Amygdala (tissue), 56 donors: ENCODE data around the gene PRR36.
"Not testable (repeated sequence)": the region's sequence is repeated elsewhere in the genome, so short reads cannot be mapped to it uniquely, and the experiment has no call there.

Experiments used
- DNase-seq, 56 donors: peaks; one replicate each; lab custom pipeline; 2025; lab: John Stamatoyannopoulos, UW

Gene PRR36

DNA sequence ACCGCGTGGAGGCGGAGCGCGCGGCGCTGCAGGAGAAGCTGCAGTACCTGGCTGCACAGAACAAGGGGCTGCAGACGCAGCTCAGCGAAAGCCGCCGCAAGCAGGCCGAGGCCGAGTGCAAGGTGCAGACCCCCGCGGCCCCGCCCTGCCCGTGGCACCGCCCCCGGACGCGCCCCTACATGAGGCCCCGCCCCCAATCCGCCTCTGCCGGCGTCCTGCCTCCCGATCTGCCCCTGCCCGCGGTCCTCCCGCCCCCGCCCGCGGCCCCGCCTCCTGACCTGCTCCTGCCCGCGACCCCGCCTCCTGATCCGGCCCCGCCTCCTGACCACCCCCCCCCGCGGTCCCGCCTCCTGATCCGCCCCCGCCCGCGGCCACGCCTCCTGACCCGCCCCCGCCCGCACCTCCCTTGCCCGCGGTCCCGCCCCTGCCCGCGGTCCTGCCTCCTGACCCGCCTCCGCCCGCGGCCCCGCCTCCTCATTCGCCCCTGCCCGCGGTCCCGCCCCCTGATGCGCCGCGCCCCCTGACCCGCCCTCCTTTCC, 11.7 kb downstream of the PRR36 start:
- peak in 23 of 56 donors; percentile 14 to 84 (median 28) for DNase-seq

- DNase-seq: no peak
These were observed 12.4 kb downstream of the PRR36 start for GRCh38 chr19:7861619-7862412.

GRCh38 chr19:7860714-7861618, 13.2 kb downstream of the PRR36 start:
- peak in 37 of 56 donors; percentile 11 to 72 (median 42) for DNase-seq

- no peak for DNase-seq
These were observed 14.1 kb downstream of the PRR36 start for GRCh38 chr19:7859831-7860713.

GRCh38 chr19:7859087-7859486, 15.1 kb downstream of the PRR36 start:
- not testable (repeated sequence) for DNase-seq

DNA sequence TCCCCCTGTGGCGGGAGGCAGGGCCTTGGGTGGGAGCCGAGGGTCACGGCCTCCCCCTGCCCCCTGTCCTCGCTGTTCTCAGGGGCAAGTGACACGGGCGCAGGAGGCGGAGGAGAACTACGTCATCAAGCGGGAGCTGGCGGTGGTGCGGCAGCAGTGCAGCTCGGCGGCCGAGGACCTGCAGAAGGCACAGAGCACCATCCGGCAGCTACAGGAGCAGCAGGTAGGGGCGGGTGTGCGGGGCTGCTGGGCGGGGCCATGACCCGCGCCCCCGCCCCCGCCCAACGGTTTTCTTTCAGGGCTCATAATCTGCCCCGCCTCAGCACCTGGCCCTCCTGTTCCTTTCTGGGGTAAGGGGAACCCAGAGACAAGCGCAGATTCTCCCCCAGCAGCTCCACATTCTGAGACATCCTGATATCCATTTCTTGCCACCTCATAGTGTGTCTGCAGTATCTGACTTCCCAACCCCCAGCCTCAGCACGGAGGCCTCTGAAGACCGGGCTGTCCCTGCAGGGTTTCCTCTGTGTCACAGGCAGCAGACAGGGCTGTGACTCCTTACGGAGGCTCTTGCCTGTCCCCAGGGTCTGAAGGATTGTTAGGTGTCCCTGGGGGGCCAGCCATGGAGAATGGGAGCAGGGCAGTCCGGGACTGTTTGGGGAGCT, 15.9 kb downstream of the PRR36 start:
- DNase-seq: no peak

DNA sequence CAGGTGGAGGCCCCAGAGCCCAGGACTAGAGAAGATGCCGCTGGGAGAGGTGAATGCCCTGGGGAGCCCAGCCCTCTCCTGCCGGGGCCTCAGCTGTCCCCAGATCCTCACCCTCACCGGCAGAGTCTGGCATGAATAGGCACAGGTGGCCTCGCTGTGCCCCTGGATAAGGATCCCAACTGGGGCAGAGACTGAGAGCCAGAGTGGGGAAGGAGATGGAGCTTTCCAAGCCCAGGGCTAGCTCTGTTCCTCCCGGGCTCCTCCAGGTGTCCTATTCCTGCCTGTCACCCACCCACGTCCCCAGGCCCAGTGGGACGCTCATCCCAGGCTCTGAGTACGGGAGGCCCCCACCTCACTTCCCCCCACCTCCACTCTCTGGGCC, 16.5 kb downstream of the PRR36 start:
- no peak for DNase-seq

DNA sequence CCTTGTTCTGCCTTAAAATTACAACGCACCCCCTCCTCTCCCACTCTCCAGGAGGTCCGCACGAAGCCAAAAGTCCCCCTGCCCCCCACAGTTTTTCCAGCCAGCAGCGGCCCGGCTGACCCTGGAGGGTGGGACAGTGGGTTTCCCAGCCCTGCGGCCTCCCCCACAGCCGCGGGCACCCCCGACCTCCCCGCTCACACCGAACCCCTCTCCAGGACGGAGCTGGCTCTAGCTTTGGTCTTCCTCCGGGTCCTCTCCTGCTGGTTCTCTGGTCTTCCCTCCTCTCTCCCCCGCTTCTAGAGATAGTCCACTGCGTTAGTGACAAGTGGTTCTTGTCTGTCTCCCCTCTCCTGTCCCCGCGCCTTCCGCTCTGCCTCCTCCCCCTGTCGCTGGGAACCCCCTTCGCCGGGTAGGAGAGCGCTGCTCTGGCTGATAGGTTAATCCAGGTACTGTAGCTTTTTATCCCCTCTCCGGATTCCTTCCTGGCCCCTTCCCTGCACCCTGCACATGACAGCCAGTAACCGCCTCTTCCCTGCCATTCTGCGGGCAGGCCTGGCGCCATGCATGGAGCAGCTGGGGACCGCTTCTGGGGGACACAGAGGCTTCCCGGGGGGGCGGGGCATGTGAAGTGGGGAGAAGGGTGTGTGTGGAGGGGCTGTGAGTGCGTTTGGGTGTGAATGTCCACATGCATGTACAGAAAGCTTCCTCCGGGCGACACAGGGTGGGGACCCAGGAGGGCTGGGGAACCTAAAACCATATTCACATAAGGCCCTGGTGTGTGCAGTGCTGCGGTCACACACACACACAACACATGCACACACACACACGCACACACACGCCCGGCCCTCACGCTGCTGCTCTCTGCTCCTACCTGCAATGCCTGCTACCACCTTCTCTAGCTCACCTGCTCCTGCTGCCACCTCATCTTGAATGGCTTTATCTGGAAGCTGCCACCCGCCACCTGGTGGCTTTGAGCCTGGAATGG, 17.2 kb downstream of the PRR36 start:
- no peak for DNase-seq

DNA sequence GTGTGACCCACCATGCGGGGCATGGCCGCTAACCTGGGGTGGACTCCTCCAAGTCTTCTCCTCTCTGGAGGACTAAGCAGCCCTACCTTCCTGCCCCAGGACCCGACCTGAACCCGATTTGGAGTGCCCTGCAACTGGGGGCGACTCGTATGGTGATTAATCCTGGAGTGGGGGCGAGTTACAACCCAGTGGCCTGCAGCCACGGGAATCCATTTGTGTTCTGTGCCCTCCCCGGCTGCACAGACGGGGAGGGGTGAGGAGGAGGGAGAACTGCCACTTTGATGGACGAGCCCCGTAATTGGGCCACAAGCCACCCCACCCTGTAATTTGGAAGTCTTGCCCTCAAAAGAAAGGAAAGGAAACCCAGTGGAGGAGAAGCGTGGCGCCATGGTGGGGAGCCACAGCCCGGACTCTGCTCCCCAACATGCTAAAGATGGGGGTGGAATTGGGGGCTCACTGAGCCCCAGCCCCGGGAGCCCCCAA, 18.0 kb downstream of the PRR36 start:
- DNase-seq: no peak

DNA sequence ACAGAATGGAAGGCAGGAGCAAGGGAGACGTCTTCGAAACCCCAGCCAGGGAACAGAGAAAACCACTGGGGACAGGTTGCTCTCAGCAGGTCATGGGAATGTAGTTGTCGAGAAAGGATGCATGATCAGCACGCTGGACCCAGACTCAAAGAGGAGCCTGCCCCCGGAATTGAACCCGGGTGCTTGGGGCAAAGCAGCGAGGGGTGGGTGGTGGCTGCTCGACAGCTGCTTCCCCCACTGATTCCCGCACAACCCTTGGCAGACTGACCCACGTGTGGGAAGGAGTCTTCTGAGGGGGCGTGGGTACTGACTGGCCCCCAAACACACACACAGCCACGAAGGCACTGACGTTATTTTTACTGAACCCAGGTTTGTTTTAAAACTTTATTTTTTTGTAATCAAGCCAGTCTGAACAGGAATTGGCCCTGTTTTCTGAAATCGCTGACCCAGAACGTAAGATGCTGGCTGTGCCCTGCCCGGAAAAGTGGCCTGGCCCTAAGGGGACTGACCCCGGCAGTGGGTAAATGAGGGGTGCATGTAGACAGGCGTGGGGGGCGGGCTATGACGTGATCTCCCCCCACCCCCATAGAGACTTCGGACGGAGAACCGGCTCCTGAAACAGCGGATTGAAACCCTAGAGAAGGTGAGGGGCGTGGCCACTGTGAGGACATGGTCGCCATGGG, 18.6 kb downstream of the PRR36 start:
- DNase-seq: no peak

DNA sequence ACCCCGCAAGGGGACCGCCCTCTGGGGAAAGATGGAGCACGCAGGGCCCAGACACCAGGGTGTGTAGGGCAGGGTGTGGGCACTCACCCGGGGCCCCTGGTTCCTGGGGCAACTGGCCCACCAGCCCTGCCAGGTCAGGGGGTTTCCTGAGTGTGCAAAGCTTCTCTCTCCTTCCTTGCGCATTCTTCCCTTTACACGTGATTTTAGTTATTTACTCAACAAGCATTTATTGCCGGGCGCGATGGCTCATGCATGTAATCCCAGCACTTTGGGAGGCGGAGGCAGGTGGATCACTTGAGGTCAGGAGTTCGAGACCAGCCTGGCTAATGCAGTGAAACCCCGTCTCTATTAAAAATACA, 20.4 kb downstream of the PRR36 start:
- no peak for DNase-seq

GRCh38 chr19:7852851-7853769, 21.1 kb downstream of the PRR36 start:
- DNase-seq: peak in 40 of 56 donors; percentile 18 to 84 (median 55)

DNA sequence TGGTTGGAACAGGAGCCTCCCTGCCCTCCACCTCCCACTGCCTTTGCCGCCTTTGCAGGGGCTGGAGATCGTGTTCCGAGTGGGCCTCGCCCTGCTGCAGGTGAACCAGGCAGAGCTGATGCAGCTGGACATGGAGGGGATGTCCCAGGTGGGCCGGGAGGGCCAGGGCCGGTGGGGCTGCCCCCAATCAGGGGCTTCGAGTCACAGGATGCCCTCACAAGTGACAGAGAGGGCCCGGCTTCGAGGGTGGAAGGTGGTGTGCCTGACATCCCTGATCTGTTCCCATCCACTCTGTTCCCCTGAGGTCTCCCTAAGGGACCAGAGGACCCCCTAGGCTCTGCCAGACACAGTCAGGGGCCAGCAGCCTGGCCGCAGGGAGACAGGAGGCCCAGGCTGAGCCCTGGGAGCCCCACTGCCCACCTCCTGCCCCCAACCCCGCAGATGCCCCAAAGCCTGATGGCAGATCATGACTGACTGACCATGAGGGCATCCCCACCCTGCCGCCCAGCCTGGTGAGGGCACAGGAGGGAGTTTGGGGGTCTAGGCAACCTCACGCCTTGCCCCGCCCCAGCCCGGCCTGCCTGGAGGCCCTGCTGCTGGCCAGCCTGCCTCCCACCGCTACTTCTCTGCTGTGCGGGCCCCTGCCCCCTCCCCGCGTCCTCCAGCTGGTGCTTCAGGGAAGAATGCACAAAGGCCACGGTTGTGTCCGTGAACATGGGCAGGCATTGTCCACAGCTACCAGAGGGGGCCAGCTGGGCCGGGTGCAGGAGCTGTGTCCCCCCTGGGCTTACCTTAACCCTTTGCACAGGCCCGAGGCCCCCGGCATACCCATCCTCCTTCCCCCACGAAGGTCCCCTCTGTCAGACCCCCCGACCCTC, 22.3 kb downstream of the PRR36 start:
- DNase-seq: peak in 55 of 56 donors; percentile 30 to 97 (median 84)

DNA sequence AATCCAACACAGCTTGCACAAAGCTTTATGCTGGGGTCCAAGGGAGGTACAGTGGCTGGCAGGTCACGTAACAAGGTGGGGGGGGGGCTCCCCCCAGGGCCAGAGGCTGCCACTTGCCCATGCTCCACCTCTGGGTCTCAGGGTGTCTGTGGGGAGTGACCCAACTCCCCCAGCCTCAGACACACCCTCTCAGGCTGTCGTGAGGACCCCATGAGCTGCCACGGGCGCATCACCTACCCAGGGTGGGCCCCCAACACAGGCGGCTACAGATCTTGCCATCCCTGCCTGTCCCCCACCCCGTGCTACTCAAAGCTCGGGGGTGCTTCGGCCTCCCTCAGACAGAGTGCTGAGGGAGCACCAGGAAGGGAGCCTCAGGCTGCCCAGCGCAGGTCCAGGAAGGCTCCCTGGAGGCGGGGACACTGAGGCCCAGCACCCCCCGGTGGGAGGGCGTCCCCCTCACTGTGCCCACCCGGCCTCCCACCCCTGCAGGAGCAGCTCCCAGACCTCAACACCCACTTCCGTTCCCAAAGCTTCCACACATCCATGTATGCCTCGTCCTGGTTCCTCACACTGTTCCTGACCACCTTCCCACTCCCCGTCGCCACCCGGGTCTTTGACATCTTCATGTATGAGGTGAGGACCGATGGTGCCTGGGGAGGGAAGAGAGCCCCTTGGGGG, 23.1 kb downstream of the PRR36 start:
- DNase-seq: no peak
